Right kidney (tissue), 1 donor: Measurements from ENCODE around the gene KAZN.
A peak's percentile ranks its signal among the peaks of the same experiment; 100 is the strongest.

ENCODE experiments used
- DNase-seq: peaks from one replicate; pipeline ENCODE4 v3.0.0-alpha.2; 2016

KAZN gene

GRCh38 chr1:14800500-14801076 is 202.1 kb downstream of the KAZN start:
- DNase-seq: no peak

- DNase-seq: no peak
These were observed 204.7 kb downstream of the KAZN start for GRCh38 chr1:14803002-14803789.

- DNase-seq: no peak
These were observed 206.1 kb downstream of the KAZN start for GRCh38 chr1:14804626-14805025.

GRCh38 chr1:14806772-14807171 is 208.3 kb downstream of the KAZN start:
- DNase-seq: no peak

GRCh38 chr1:14808768-14809167 is 210.3 kb downstream of the KAZN start:
- DNase-seq: no peak

GRCh38 chr1:14809191-14809981 is 210.9 kb downstream of the KAZN start:
- no peak for DNase-seq

- peak; percentile 33 for DNase-seq
These were observed 212.3 kb downstream of the KAZN start for GRCh38 chr1:14810595-14811361.

GRCh38 chr1:14811573-14811972 is 213.1 kb downstream of the KAZN start:
- no peak for DNase-seq

- DNase-seq: no peak
These were observed 213.7 kb downstream of the KAZN start for GRCh38 chr1:14812189-14812588.

- DNase-seq: no peak
These were observed 216.8 kb downstream of the KAZN start for GRCh38 chr1:14815175-14815877.

GRCh38 chr1:14817223-14818170 is 219.0 kb downstream of the KAZN start:
- DNase-seq: no peak

- no peak for DNase-seq
These were observed 222.0 kb downstream of the KAZN start for GRCh38 chr1:14820295-14821085.

- no peak for DNase-seq
These were observed 224.0 kb downstream of the KAZN start for GRCh38 chr1:14822493-14822892.

GRCh38 chr1:14822996-14823395 is 224.5 kb downstream of the KAZN start:
- no peak for DNase-seq

GRCh38 chr1:14824314-14824915 is 225.9 kb downstream of the KAZN start:
- no peak for DNase-seq

- DNase-seq: no peak
These were observed 226.9 kb downstream of the KAZN start for GRCh38 chr1:14825396-14825795.

- no peak for DNase-seq
These were observed 227.7 kb downstream of the KAZN start for GRCh38 chr1:14826172-14826636.

- DNase-seq: no peak
These were observed 228.3 kb downstream of the KAZN start for GRCh38 chr1:14826731-14827326.

GRCh38 chr1:14827870-14828269 is 229.4 kb downstream of the KAZN start:
- DNase-seq: no peak
